ENCODE results near the gene C1QL4.

DNA sequence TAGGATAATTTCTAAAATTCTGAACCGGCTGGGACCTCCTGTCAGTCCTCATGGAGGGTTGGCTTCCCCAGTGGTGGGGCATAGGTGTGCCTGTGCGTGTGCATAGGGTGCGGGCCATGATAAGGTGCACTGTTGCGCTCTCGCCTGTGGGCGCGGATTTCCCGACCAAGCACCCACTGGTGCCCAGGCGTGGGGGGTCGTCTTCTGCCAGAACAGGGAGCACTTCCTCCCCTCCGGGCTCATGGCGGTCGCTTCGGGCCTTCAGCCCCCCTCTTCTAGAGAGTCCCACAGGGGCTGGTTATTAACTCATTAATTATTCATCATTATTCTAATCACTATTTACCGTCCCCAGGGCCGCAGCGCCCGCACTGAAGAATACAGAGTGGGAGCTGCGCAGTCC lies 2.8 kb downstream of the C1QL4 start:
- TF ChIP-seq, protein P1, sequence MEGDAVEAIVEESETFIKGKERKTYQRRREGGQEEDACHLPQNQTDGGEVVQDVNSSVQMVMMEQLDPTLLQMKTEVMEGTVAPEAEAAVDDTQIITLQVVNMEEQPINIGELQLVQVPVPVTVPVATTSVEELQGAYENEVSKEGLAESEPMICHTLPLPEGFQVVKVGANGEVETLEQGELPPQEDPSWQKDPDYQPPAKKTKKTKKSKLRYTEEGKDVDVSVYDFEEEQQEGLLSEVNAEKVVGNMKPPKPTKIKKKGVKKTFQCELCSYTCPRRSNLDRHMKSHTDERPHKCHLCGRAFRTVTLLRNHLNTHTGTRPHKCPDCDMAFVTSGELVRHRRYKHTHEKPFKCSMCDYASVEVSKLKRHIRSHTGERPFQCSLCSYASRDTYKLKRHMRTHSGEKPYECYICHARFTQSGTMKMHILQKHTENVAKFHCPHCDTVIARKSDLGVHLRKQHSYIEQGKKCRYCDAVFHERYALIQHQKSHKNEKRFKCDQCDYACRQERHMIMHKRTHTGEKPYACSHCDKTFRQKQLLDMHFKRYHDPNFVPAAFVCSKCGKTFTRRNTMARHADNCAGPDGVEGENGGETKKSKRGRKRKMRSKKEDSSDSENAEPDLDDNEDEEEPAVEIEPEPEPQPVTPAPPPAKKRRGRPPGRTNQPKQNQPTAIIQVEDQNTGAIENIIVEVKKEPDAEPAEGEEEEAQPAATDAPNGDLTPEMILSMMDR (IDR thresholded peaks at IDR 0.05; ENCODE audit: low read length) = no peak
- TF ChIP-seq EZH2 (IDR thresholded peaks at IDR 0.05; ENCODE audit: borderline replicate concordance, low read length) = no peak

Data from OCI-LY1 (cell line).